Fibroblast of gingiva (primary cell): ENCODE data around the gene BMP5.

ENCODE experiments used
- DNase-seq: peaks from one replicate; pipeline ENCODE4 v3.0.0-alpha.2; 2011; ENCODE audit warnings: low read depth

Gene BMP5

GRCh38 chr6:55708711-55709110 is 166.7 kb downstream of the BMP5 start:
- DNase-seq: no peak

- DNase-seq: peak; percentile 23
Measured at GRCh38 chr6:55705451-55706440, 169.6 kb downstream of the BMP5 start.

GRCh38 chr6:55704421-55704820 is 171.0 kb downstream of the BMP5 start:
- no peak for DNase-seq
